ENCODE measurements around the gene MCAT. TPM values are rescaled to one million over a fixed set of nuclear protein-coding genes. Genes with fewer than 3 reads are reported as not detected.

Gene MCAT
- polyA plus RNA-seq, 1 donor (not counting 4 experiments of a cell fraction or from before 2014, with no cell fraction given) = 13.9 TPM

GRCh38 chr22:43169310-43170130 lies 26.3 kb upstream of the MCAT start:
- DNase-seq (ENCODE audit: low read depth, low spot score) (no peak), FAIRE-seq (no peak)
- dilution Hi-C loops (cut with MboI; ENCODE audit: extremely low pct_ligation_motif_present, low sequenced_read_pairs) = no loop called here
- Histone ChIP-seq H3K27ac (ENCODE audit: control insufficient read depth, insufficient read depth, low read length) (no peak overlapping the region), H3K4me2 (ENCODE audit: control insufficient read depth, extremely low read depth, insufficient read depth, low read depth, low read length) (no peak overlapping the region), H3K4me1 (ENCODE audit: control insufficient read depth, extremely low read depth, insufficient read depth, low read length) (peaks cover 16% of the 10 kb centered on the region), H3K4me3 (ENCODE audit: control insufficient read depth in 2 of 3, extremely low read depth in 1 of 3, insufficient read depth in 2 of 3, low read depth in 1 of 3, low read length in 3 of 3) (no peak overlapping the region), H3K79me2 (ENCODE audit: control insufficient read depth, insufficient read depth, low read length) (no peaks in the 10 kb centered on the region), H3K9ac (ENCODE audit: control insufficient read depth, extremely low read depth, insufficient read depth, low read length) (no peak overlapping the region), H2AFZ (ENCODE audit: control insufficient read depth, low read length) (no peak overlapping the region), H3K36me3 (ENCODE audit: control insufficient read depth in 2 of 2, extremely low read depth in 1 of 2, insufficient read depth in 2 of 2, low read length in 2 of 2) (peaks cover 24 to 44% of the 10 kb centered on the region in 2 experiments), H3K9me1 (ENCODE audit: control insufficient read depth, extremely low read depth, insufficient read depth, low read length) (no peaks in the 10 kb centered on the region), H3K9me3 (ENCODE audit: control insufficient read depth, low read depth, low read length) (no peaks in the 10 kb centered on the region), H3K27me3 (ENCODE audit: control insufficient read depth, extremely low read depth, insufficient read depth, low read length) (no peaks in the 10 kb centered on the region), H4K20me1 (ENCODE audit: control insufficient read depth, extremely low read depth, insufficient read depth, low read length) (no peaks in the 10 kb centered on the region)
- TF ChIP-seq CTCF (optimal IDR thresholded peaks at IDR 0.05 in 1 of 3, IDR thresholded peaks at IDR 0.05 in 1 of 3, conservative IDR thresholded peaks at IDR 0.05 in 1 of 3; ENCODE audit: extremely low read depth in 1 of 3, insufficient read depth in 2 of 3, low read length in 3 of 3) (no peak), EZH2 (IDR thresholded peaks at IDR 0.05; ENCODE audit: low read length) (no peak)

GRCh38 chr22:43168471-43169309 lies 25.5 kb upstream of the MCAT start:
- Histone ChIP-seq H3K4me3 (ENCODE audit: control insufficient read depth in 2 of 3, extremely low read depth in 1 of 3, insufficient read depth in 2 of 3, low read depth in 1 of 3, low read length in 3 of 3) (no peak overlapping the region), H3K4me2 (ENCODE audit: control insufficient read depth, extremely low read depth, insufficient read depth, low read depth, low read length) (no peak overlapping the region), H3K27ac (ENCODE audit: control insufficient read depth, insufficient read depth, low read length) (no peak overlapping the region), H3K4me1 (ENCODE audit: control insufficient read depth, extremely low read depth, insufficient read depth, low read length) (peaks cover 24% of the 10 kb centered on the region), H4K20me1 (ENCODE audit: control insufficient read depth, extremely low read depth, insufficient read depth, low read length) (peaks cover 2% of the 10 kb centered on the region), H3K9ac (ENCODE audit: control insufficient read depth, extremely low read depth, insufficient read depth, low read length) (no peak overlapping the region), H2AFZ (ENCODE audit: control insufficient read depth, low read length) (no peak overlapping the region), H3K36me3 (ENCODE audit: control insufficient read depth in 2 of 2, extremely low read depth in 1 of 2, insufficient read depth in 2 of 2, low read length in 2 of 2) (peaks cover 24 to 38% of the 10 kb centered on the region in 2 experiments), H3K9me1 (ENCODE audit: control insufficient read depth, extremely low read depth, insufficient read depth, low read length) (peaks cover under 1% of the 10 kb centered on the region), H3K9me3 (ENCODE audit: control insufficient read depth, low read depth, low read length) (no peaks in the 10 kb centered on the region), H3K79me2 (ENCODE audit: control insufficient read depth, insufficient read depth, low read length) (no peaks in the 10 kb centered on the region), H3K27me3 (ENCODE audit: control insufficient read depth, extremely low read depth, insufficient read depth, low read length) (no peaks in the 10 kb centered on the region)
- DNase-seq (ENCODE audit: low read depth, low spot score) (no peak), FAIRE-seq (peak; percentile 51)
- dilution Hi-C loops (cut with MboI; ENCODE audit: extremely low pct_ligation_motif_present, low sequenced_read_pairs) = no loop called here
- no peak for TF ChIP-seq EZH2 (IDR thresholded peaks at IDR 0.05; ENCODE audit: low read length)
- no peak for TF ChIP-seq CTCF (optimal IDR thresholded peaks at IDR 0.05 in 1 of 3, IDR thresholded peaks at IDR 0.05 in 1 of 3, conservative IDR thresholded peaks at IDR 0.05 in 1 of 3; ENCODE audit: extremely low read depth in 1 of 3, insufficient read depth in 2 of 3, low read length in 3 of 3)
